H1 (cell line): ENCODE measurements around the gene SRP9. TPM values are rescaled to one million over a fixed set of nuclear protein-coding genes. Genes with fewer than 3 reads are reported as not detected.
A peak's percentile ranks its signal among the peaks of the same experiment; 100 is the strongest.

Experiments
- CTCF ChIA-PET: fragments of 300-600 bp; sonication (Branson Sonifier 250); formaldehyde crosslinking; loops from one replicate; lab custom pipeline; 2021; ENCODE audit not compliant: partially characterized antibody; lab: Charles Lee
- POLR2A ChIA-PET: fragments of 300-600 bp; sonication (Branson Sonifier 250); formaldehyde crosslinking; loops from one replicate; lab custom pipeline; 2021; ENCODE audit warnings: inconsistent platforms; ENCODE audit not compliant: partially characterized antibody; lab: Charles Lee
- DNase-seq, 2 experiments: peaks; one replicate each; pipeline versions ENCODE4 v3.0.0 to v3.0.0-alpha.2; 2010 to 2022; ENCODE audit warnings: low spot score in 2 of 2, low read depth in 1 of 2, mixed read lengths in 1 of 2
- FAIRE-seq: peaks from 2 replicates; lab custom pipeline; 2011; peaks lifted over from hg19 to GRCh38; lab: Jason Lieb, UNC
- H2AFZ ChIP-seq: 2 replicates; pipeline ENCODE4 v1.8.1; 2012; ENCODE audit warnings: low read length, inconsistent platforms
- H2AK5ac ChIP-seq: 2 replicates; pipeline ENCODE4 v1.6.1; 2013; ENCODE audit warnings: low read depth, low read length
- H2BK120ac ChIP-seq: replicated peaks from 2 replicates; pipeline ENCODE3; 2013; ENCODE audit warnings: low read depth, low read length, inconsistent platforms
- H2BK12ac ChIP-seq: 2 replicates; pipeline ENCODE4 v1.6.1; 2013; ENCODE audit warnings: low read depth, low read length
- H2BK15ac ChIP-seq: 2 replicates; pipeline ENCODE4 v1.6.1; 2013; ENCODE audit warnings: low read length
- H2BK20ac ChIP-seq: 2 replicates; pipeline ENCODE4 v1.6.1; 2013; ENCODE audit warnings: low read length
- H2BK5ac ChIP-seq: 2 replicates; pipeline ENCODE4 v1.6.1; 2013; ENCODE audit warnings: low read depth, low read length
- H3K14ac ChIP-seq: 2 replicates; pipeline ENCODE4 v1.6.1; 2013; ENCODE audit warnings: inconsistent platforms; ENCODE audit not compliant: insufficient read length
- H3K18ac ChIP-seq: 2 replicates; pipeline ENCODE4 v1.6.1; 2013; ENCODE audit warnings: low read length; ENCODE audit errors: extremely low read depth
- H3K23ac ChIP-seq: 2 replicates; pipeline ENCODE4 v1.6.1; 2013; ENCODE audit warnings: inconsistent platforms; ENCODE audit not compliant: insufficient read length
- H3K23me2 ChIP-seq: 2 replicates; pipeline ENCODE4 v1.6.1; 2013; ENCODE audit warnings: low read depth, low read length
- H3K27ac ChIP-seq: 2 replicates; pipeline ENCODE4 v1.6.1; 2011; ENCODE audit warnings: low read depth, low read length, inconsistent platforms
- H3K27me3 ChIP-seq, 4 experiments: replicated peaks in 1 of 4; 1 replicate in 1 of 4; 2 replicates in 3 of 4; pipeline versions ENCODE4 v1.6.1 to v1.8.1; 2011 to 2013; ENCODE audit warnings: low read length in 3 of 4, mild to moderate bottlenecking in 3 of 4, inconsistent platforms in 2 of 4, mixed read lengths in 2 of 4, moderate library complexity in 1 of 4; ENCODE audit not compliant: control insufficient read depth in 3 of 4, insufficient read depth in 3 of 4; ENCODE audit errors: extremely low read depth in 1 of 4
- H3K36me3 ChIP-seq, 4 experiments: 2 replicates each; pipeline versions ENCODE4 v1.6.1 to v1.8.1; 2011 to 2013; ENCODE audit warnings: mild to moderate bottlenecking in 4 of 4, low read length in 3 of 4, moderate library complexity in 2 of 4, control low read depth in 1 of 4, inconsistent platforms in 1 of 4; ENCODE audit not compliant: insufficient read depth in 4 of 4, control insufficient read depth in 2 of 4
- H3K4ac ChIP-seq: replicated peaks from 2 replicates; pipeline ENCODE3; 2013; ENCODE audit warnings: low read length, low read depth, mixed read lengths, inconsistent platforms; ENCODE audit not compliant: insufficient read length
- H3K4me1 ChIP-seq, 4 experiments: replicated peaks in 1 of 4; 1 replicate in 1 of 4; 2 replicates in 3 of 4; pipeline versions ENCODE4 v1.6.1 to v1.8.1; 2011 to 2013; ENCODE audit warnings: low read length in 3 of 4, inconsistent platforms in 2 of 4, mixed read lengths in 1 of 4; ENCODE audit not compliant: insufficient read depth in 4 of 4, control insufficient read depth in 3 of 4
- H3K4me2 ChIP-seq, 2 experiments: 2 replicates each; pipeline versions ENCODE4 v1.6.1 to v1.8.1; 2011 to 2013; ENCODE audit warnings: low read depth in 2 of 2, low read length in 2 of 2, control low read depth in 1 of 2, inconsistent platforms in 1 of 2, mild to moderate bottlenecking in 1 of 2; ENCODE audit not compliant: insufficient read depth in 1 of 2
- H3K4me3 ChIP-seq, 4 experiments: fragments of 200-600, 300-600 bp in 1 of 4; sonication (generic), shearing (Covaris generic), sonication (Bioruptor Twin) in 1 of 4; 2 replicates each; pipeline versions ENCODE4 v1.5.1 to v1.8.1; 2011 to 2016; ENCODE audit warnings: low read length in 4 of 4, low read depth in 3 of 4, control low read depth in 2 of 4, inconsistent platforms in 2 of 4, mild to moderate bottlenecking in 2 of 4, mixed read lengths in 1 of 4, moderate library complexity in 1 of 4; ENCODE audit not compliant: insufficient read depth in 2 of 4; ENCODE audit errors: extremely low read depth in 1 of 4
- H3K56ac ChIP-seq: replicated peaks from 2 replicates; pipeline ENCODE3; 2013; ENCODE audit warnings: low read depth, mild to moderate bottlenecking, mixed read lengths, low read length, inconsistent platforms; ENCODE audit not compliant: insufficient read length
- H3K79me1 ChIP-seq: 2 replicates; pipeline ENCODE4 v1.6.1; 2013; ENCODE audit warnings: low read depth, low read length, control low read depth
- H3K79me2 ChIP-seq, 2 experiments: 2 replicates each; pipeline versions ENCODE4 v1.6.1 to v1.8.1; 2012 to 2013; ENCODE audit warnings: low read length in 2 of 2, mild to moderate bottlenecking in 2 of 2, inconsistent platforms in 1 of 2; ENCODE audit not compliant: insufficient read depth in 2 of 2, control insufficient read depth in 1 of 2
- H3K9ac ChIP-seq, 4 experiments: replicated peaks in 1 of 4; 1 replicate in 1 of 4; 2 replicates in 3 of 4; pipeline versions ENCODE4 v1.6.1 to v1.8.1; 2011 to 2013; ENCODE audit warnings: low read depth in 3 of 4, low read length in 3 of 4, control low read depth in 2 of 4, mild to moderate bottlenecking in 2 of 4, moderate library complexity in 2 of 4, inconsistent platforms in 1 of 4; ENCODE audit errors: extremely low read depth in 1 of 4
- H3K9me3 ChIP-seq, 2 experiments: 2 replicates each; pipeline versions ENCODE4 v1.6.1 to v1.8.1; 2012 to 2013; ENCODE audit warnings: mild to moderate bottlenecking in 2 of 2, moderate library complexity in 2 of 2, control low read depth in 1 of 2, inconsistent platforms in 1 of 2, low read depth in 1 of 2, low read length in 1 of 2, mixed read lengths in 1 of 2; ENCODE audit not compliant: insufficient read depth in 2 of 2
- H4K20me1 ChIP-seq, 2 experiments: replicated peaks in 1 of 2; 2 replicates each; pipeline versions ENCODE3 to v1.8.1; 2011 to 2013; ENCODE audit warnings: inconsistent platforms in 2 of 2, low read length in 2 of 2, mild to moderate bottlenecking in 1 of 2; ENCODE audit not compliant: insufficient read depth in 2 of 2, control insufficient read depth in 1 of 2
- H4K5ac ChIP-seq: 2 replicates; pipeline ENCODE4 v1.6.1; 2013; ENCODE audit warnings: low read length, low read depth, mixed read lengths, inconsistent platforms; ENCODE audit not compliant: insufficient read length
- H4K8ac ChIP-seq: 2 replicates; pipeline ENCODE4 v1.8.0; 2013; ENCODE audit warnings: mild to moderate bottlenecking, moderate library complexity, low read length, inconsistent platforms; ENCODE audit not compliant: insufficient read depth; ENCODE audit errors: extremely low read depth
- H4K91ac ChIP-seq: replicated peaks from 2 replicates; pipeline ENCODE3; 2013; ENCODE audit warnings: low read length, mixed read lengths, inconsistent platforms; ENCODE audit not compliant: insufficient read length
- KDM5A ChIP-seq: fragments of 200-600 bp; IDR thresholded peaks from 2 replicates; pipeline ENCODE4 v1.7.1; 2012; ENCODE audit warnings: mild to moderate bottlenecking, low read length, inconsistent platforms, mixed read lengths
- MAFK ChIP-seq: IDR thresholded peaks from 2 replicates; pipeline ENCODE4 v1.6.1; 2012; ENCODE audit warnings: low read depth, mild to moderate bottlenecking, improper control_type of control experiment, low read length
- NRF1 ChIP-seq: IDR thresholded peaks from 2 replicates; pipeline ENCODE4 v1.6.1; 2011; ENCODE audit warnings: mild to moderate bottlenecking, low read depth, low read length, improper control_type of control experiment
- POLR2A ChIP-seq, 2 experiments: IDR thresholded peaks; 1 replicate in 1 of 2; 2 replicates in 1 of 2; pipeline ENCODE4 v1.6.1; 2011; ENCODE audit warnings: low read depth in 2 of 2, low read length in 2 of 2, mild to moderate bottlenecking in 2 of 2; ENCODE audit errors: control extremely low read depth in 1 of 2
- POLR2AphosphoS5 ChIP-seq: IDR thresholded peaks from 2 replicates; pipeline ENCODE4 v1.6.1; 2011; ENCODE audit warnings: low read depth, low read length
- RFX5 ChIP-seq: IDR thresholded peaks from 2 replicates; pipeline ENCODE4 v1.6.1; 2011; ENCODE audit warnings: low read depth, low read length, improper control_type of control experiment, borderline replicate concordance
- SIN3A ChIP-seq, 2 experiments: IDR thresholded peaks in 1 of 2; conservative IDR thresholded peaks in 1 of 2; 2 replicates each; pipeline ENCODE4 v1.6.1; 2011 to 2012; ENCODE audit warnings: low read length in 2 of 2, improper control_type of control experiment in 1 of 2, low read depth in 1 of 2, mild to moderate bottlenecking in 1 of 2
- SP4 ChIP-seq: IDR thresholded peaks from 2 replicates; pipeline ENCODE4 v1.6.1; 2012; ENCODE audit warnings: low read length, inconsistent platforms
- TCF12 ChIP-seq: IDR thresholded peaks from 2 replicates; pipeline ENCODE4 v1.6.1; 2011; ENCODE audit warnings: low read depth, mild to moderate bottlenecking, low read length
- YY1 ChIP-seq: IDR thresholded peaks from 2 replicates; pipeline ENCODE4 v1.6.1; 2011; ENCODE audit warnings: low read depth, mild to moderate bottlenecking, low read length
- WGBS, 2 experiments: shearing (Covaris generic) in 1 of 2; methylation state at CpG; one replicate each; pipeline versions ENCODE4 v1.1.6 to v1.1.7; 2013 to 2015; ENCODE audit warnings: low lambda C conversion rate in 2 of 2, mixed read lengths in 2 of 2, inconsistent platforms in 1 of 2, low coverage in 1 of 2, missing lambda C conversion rate in 1 of 2; ENCODE audit not compliant: insufficient replicate concordance in 2 of 2, insufficient coverage in 1 of 2, insufficient read length in 1 of 2; ENCODE audit errors: extremely low coverage in 1 of 2, missing lambda C conversion rate in 1 of 2; 5-methylcytosine and 5-hydroxymethylcytosine counted together
- polyA plus RNA-seq, 7 experiments: library from polyadenylated mRNA; depleted of rRNA in 3 of 7; stranded (reverse) in 5 of 7; unstranded in 2 of 7; fragments of >200 nt in 5 of 7; fragments of 200-250 nt in 2 of 7; gene quantifications; 1 replicate in 5 of 7; 2 replicates in 1 of 7; 4 replicates in 1 of 7; pipeline versions ENCODE4 v1.2.1 to v1.2.3, GENCODE V29; 2011 to 2013; ENCODE audit warnings: missing spikeins in 2 of 7, mixed read lengths in 2 of 7
- total RNA-seq: library from RNA; stranded (reverse); fragmentation: NEBNext Ultra II Directional; extraction: Animal tissue kit (Norgen Biotek cat#: 25700); gene quantifications from 2 replicates; pipeline ENCODE4 v1.2.1, GENCODE V29; 2021

SRP9 gene
- total and polyA plus RNA-seq, 2 of the 8 experiments (the other 6 are each of a cell fraction or from before 2014, with no cell fraction given) = 446 to 572 TPM

DNA sequence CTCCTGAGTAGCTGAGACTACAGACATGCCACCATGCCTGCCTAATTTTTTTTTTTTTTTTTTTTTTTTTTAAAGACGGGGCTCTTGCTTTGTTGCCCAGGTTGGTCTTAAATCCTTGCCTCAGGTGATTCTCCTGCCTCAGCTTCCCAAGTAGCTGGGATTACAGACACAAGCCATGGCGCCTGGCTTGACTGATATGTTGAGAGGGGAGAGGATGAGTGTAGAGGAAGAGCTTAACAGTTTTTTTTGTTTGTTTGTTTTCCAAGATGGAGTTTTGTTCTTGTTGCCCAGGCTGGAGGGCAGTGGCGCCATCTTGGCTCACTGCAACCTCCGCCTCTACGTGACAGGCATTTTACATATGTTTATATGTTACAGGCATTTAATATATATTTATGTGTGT lies 2.5 kb downstream of the SRP9 start:
- no peak overlapping the region for H3K23ac ChIP-seq
- H3K79me2 ChIP-seq = peaks cover 30 to 68% of the 10 kb centered on the region in 2 experiments
- H4K8ac ChIP-seq = no peak overlapping the region
- no peak overlapping the region for H3K27ac ChIP-seq
- H2BK120ac ChIP-seq = no peak overlapping the region
- no peak overlapping the region for H2AK5ac ChIP-seq
- FAIRE-seq = no peak
- H4K20me1 ChIP-seq = peaks cover 3 to 10% of the 10 kb centered on the region in 2 experiments
- peaks cover 4% of the 10 kb centered on the region for H3K23me2 ChIP-seq
- H3K9me3 ChIP-seq = no peaks in the 10 kb centered on the region
- no peak overlapping the region for H2BK20ac ChIP-seq
- H2BK5ac ChIP-seq = no peak overlapping the region
- no peak overlapping the region for H3K14ac ChIP-seq
- no peak for TF ChIP-seq TCF12
- TF ChIP-seq POLR2A (IDR thresholded peaks at IDR 0.05; ENCODE audit: control extremely low read depth in 1 of 2, low read depth in 2 of 2, low read length in 2 of 2) = peak in 1 of 2 experiments; percentile 50; a peak in 2 of 3 replicates
- TF ChIP-seq POLR2AphosphoS5 = 0 out of 2 replicates have a peak, but pooled peaks have one; percentile 20
- peak; percentile 81 for TF ChIP-seq YY1
- no peak for TF ChIP-seq MAFK
- TF ChIP-seq KDM5A = no peak
- no peak for TF ChIP-seq RFX5
- no peak for TF ChIP-seq SIN3A (conservative IDR thresholded peaks at IDR 0.05 in 1 of 2, IDR thresholded peaks at IDR 0.05 in 1 of 2; ENCODE audit: low read depth in 1 of 2, low read length in 2 of 2)
- TF ChIP-seq SP4 = no peak
- no peak for TF ChIP-seq NRF1
- H3K79me1 ChIP-seq = no peaks in the 10 kb centered on the region
- H2AFZ ChIP-seq = no peak overlapping the region
- H2BK15ac ChIP-seq = no peak overlapping the region
- 87% methylated on average over 5 of the region's 5 CpGs; no CpG with 5 or more reads in 1 of the 2 experiments for WGBS, 2 experiments
- H4K5ac ChIP-seq = peak overlapping the region; percentile 46
- H3K36me3 ChIP-seq = peaks cover 2 to 29% (median 9%) of the 10 kb centered on the region in 4 experiments
- no peak overlapping the region for H3K56ac ChIP-seq
- no peak overlapping the region for H4K91ac ChIP-seq
- H3K4me2 ChIP-seq = peak overlapping the region; percentile 78 to 79; a peak in 3 of 4 replicates
- H2BK12ac ChIP-seq = no peak overlapping the region
- peak overlapping the region in 1 of 4 experiments; percentile 93; a peak in 2 of 8 replicates for H3K4me3 ChIP-seq
- POLR2A ChIA-PET = interaction anchor here (0.7 to 10.3 kb wide), 14 partner anchors 10 to 300 kb away, joined by 3 to 166 read pairs (median 5); partner anchors contain the start of genes EPHX1 and SDE2
- no peak overlapping the region for H3K9ac ChIP-seq
- DNase-seq = no peak
- CTCF ChIA-PET = interaction anchor here (1.1 to 6.1 kb wide), 5 partner anchors 13 to 299 kb away, joined by 3 to 50 read pairs (median 17); partner anchors contain the start of gene EPHX1
- no peak overlapping the region for H3K4ac ChIP-seq
- no peaks in the 10 kb centered on the region for H3K27me3 ChIP-seq
- H3K4me1 ChIP-seq = peaks cover 0 to 5% (median 3%) of the 10 kb centered on the region in 4 experiments; a peak in 5 of 7 replicates
- H3K18ac ChIP-seq = no peak overlapping the region
